Measurements from ENCODE around the gene SSC5D. TPM values are rescaled to one million over a fixed set of nuclear protein-coding genes. Genes with fewer than 3 reads are reported as not detected.
"Not testable (repeated sequence)": the region's sequence is repeated elsewhere in the genome, so short reads cannot be mapped to it uniquely, and the experiment has no call there.

The SSC5D gene
- total RNA-seq, 1 experiment from 2014 or later = 1.4 TPM

- H3K9me3 ChIP-seq = no peaks in the 10 kb centered on the region
- peak; percentile 51 for DNase-seq
- no peak overlapping the region for H3K4me3 ChIP-seq
- H3K27me3 ChIP-seq = no peaks in the 10 kb centered on the region
- H3K36me3 ChIP-seq = peaks cover 5% of the 10 kb centered on the region; the same call in 1 of the 2 replicates
Observed at GRCh38 chr19:55490478-55491432, 2.5 kb downstream of the SSC5D start.

- DNase-seq = peak; percentile 72
- Histone ChIP-seq H3K27me3 (no peaks in the 10 kb centered on the region), H3K36me3 (no peaks in the 10 kb centered on the region), H3K9me3 (no peaks in the 10 kb centered on the region), H3K4me3 (no peak overlapping the region)
Observed at GRCh38 chr19:55491546-55492360, 3.5 kb downstream of the SSC5D start.

- Histone ChIP-seq H3K27me3 (no peaks in the 10 kb centered on the region), H3K9me3 (no peaks in the 10 kb centered on the region), H3K36me3 (no peaks in the 10 kb centered on the region), H3K4me3 (no peak overlapping the region)
- DNase-seq = no peak
Observed at GRCh38 chr19:55492362-55492944, 4.2 kb downstream of the SSC5D start.

GRCh38 chr19:55493052-55493644, 4.9 kb downstream of the SSC5D start:
- DNase-seq = peak; percentile 65
- no peak overlapping the region for H3K4me3 ChIP-seq
- no peaks in the 10 kb centered on the region for H3K27me3 ChIP-seq
- no peaks in the 10 kb centered on the region for H3K36me3 ChIP-seq
- no peaks in the 10 kb centered on the region for H3K9me3 ChIP-seq

- Histone ChIP-seq H3K36me3 (no peaks in the 10 kb centered on the region), H3K27me3 (no peaks in the 10 kb centered on the region), H3K9me3 (no peaks in the 10 kb centered on the region), H3K4me3 (no peak overlapping the region)
- no peak for DNase-seq
Observed at GRCh38 chr19:55493645-55494171, 5.5 kb downstream of the SSC5D start.

GRCh38 chr19:55494172-55494761, 6.0 kb downstream of the SSC5D start:
- no peak for DNase-seq

GRCh38 chr19:55495646-55496349, 7.6 kb downstream of the SSC5D start:
- Histone ChIP-seq H3K27me3 (no peaks in the 10 kb centered on the region), H3K9me3 (no peaks in the 10 kb centered on the region), H3K36me3 (no peaks in the 10 kb centered on the region), H3K4me3 (no peak overlapping the region)
- DNase-seq = no peak

More at GRCh38 chr19:55494172-55494761, 6.0 kb downstream of the SSC5D start:
- H3K27me3 ChIP-seq = no peaks in the 10 kb centered on the region
- no peak overlapping the region for H3K4me3 ChIP-seq
- no peaks in the 10 kb centered on the region for H3K36me3 ChIP-seq
- H3K9me3 ChIP-seq = no peaks in the 10 kb centered on the region

- not testable (repeated sequence) for DNase-seq, H3K36me3 ChIP-seq, H3K27me3 ChIP-seq, H3K4me3 ChIP-seq, H3K9me3 ChIP-seq
Observed at GRCh38 chr19:55496820-55497219, 8.6 kb downstream of the SSC5D start.

GRCh38 chr19:55497763-55498162, 9.5 kb downstream of the SSC5D start:
- Histone ChIP-seq H3K4me3 (no peak overlapping the region), H3K36me3 (no peaks in the 10 kb centered on the region)

GRCh38 chr19:55498246-55498840, 10.1 kb downstream of the SSC5D start:
- Histone ChIP-seq H3K9me3 (no peaks in the 10 kb centered on the region), H3K27me3 (no peaks in the 10 kb centered on the region), H3K36me3 (no peaks in the 10 kb centered on the region; the same call in 1 of the 2 replicates), H3K4me3 (no peak overlapping the region)
- no peak for DNase-seq

More at GRCh38 chr19:55497763-55498162, 9.5 kb downstream of the SSC5D start:
- H3K9me3 ChIP-seq = no peaks in the 10 kb centered on the region
- no peaks in the 10 kb centered on the region for H3K27me3 ChIP-seq
- DNase-seq = no peak

GRCh38 chr19:55500368-55500952, 12.2 kb downstream of the SSC5D start:
- H3K27me3 ChIP-seq = no peaks in the 10 kb centered on the region
- no peak for DNase-seq
- no peak overlapping the region for H3K4me3 ChIP-seq
- no peaks in the 10 kb centered on the region for H3K9me3 ChIP-seq
- no peaks in the 10 kb centered on the region; the same call in 1 of the 2 replicates for H3K36me3 ChIP-seq

- no peak overlapping the region for H3K4me3 ChIP-seq
- no peak for DNase-seq
- H3K9me3 ChIP-seq = no peaks in the 10 kb centered on the region
- H3K36me3 ChIP-seq = no peaks in the 10 kb centered on the region; the same call in 1 of the 2 replicates
- no peaks in the 10 kb centered on the region for H3K27me3 ChIP-seq
Observed at GRCh38 chr19:55502197-55502952, 14.1 kb downstream of the SSC5D start.

GRCh38 chr19:55503157-55503501, 14.9 kb downstream of the SSC5D start:
- DNase-seq = no peak

More at GRCh38 chr19:55503157-55503501, 14.9 kb downstream of the SSC5D start:
- Histone ChIP-seq H3K9me3 (no peaks in the 10 kb centered on the region), H3K36me3 (no peaks in the 10 kb centered on the region; the same call in 1 of the 2 replicates), H3K27me3 (no peaks in the 10 kb centered on the region), H3K4me3 (no peak overlapping the region)
